ENCODE measurements around the gene GRIA3. TPM values are rescaled to one million over a fixed set of nuclear protein-coding genes. Genes with fewer than 3 reads are reported as not detected.
"Not testable (repeated sequence)": the region's sequence is repeated elsewhere in the genome, so short reads cannot be mapped to it uniquely, and the experiment has no call there.

The GRIA3 gene
- total and polyA plus RNA-seq, 4 experiments from 2014 or later: not detected

GRCh38 chrX:123432361-123433150 lies 248.5 kb downstream of the GRIA3 start:
- ChIA-PET CTCF (ENCODE audit: partially characterized antibody) (no interaction called here), POLR2A (ENCODE audit: partially characterized antibody) (no interaction called here)
- H3K27me3 ChIP-seq (ENCODE audit: insufficient read depth, low read length): no peaks in the 10 kb centered on the region
- no peak overlapping the region for H3K27ac ChIP-seq (ENCODE audit: low read depth, low read length)
- no peaks in the 10 kb centered on the region for H3K36me3 ChIP-seq (ENCODE audit: insufficient read depth, low read length)
- peaks cover 0 to 1% of the 10 kb centered on the region in 2 donors for H3K27me3 Mint-ChIP-seq
- H3K4me3 Mint-ChIP-seq: no peak overlapping the region
- no peaks in the 10 kb centered on the region for H3K36me3 Mint-ChIP-seq
- DNase-seq: no peak
- H3K27ac Mint-ChIP-seq: no peak overlapping the region
- H3K9me3 ChIP-seq (ENCODE audit: control insufficient read depth in 1 of 2, low read length in 2 of 2): no peaks in the 10 kb centered on the region
- no peaks in the 10 kb centered on the region for H3K4me1 Mint-ChIP-seq
- intact Hi-C loops (cut with micrococcal nuclease): no loop called here
- no peaks in the 10 kb centered on the region for H3K9me3 Mint-ChIP-seq
- no peak overlapping the region for H3K4me3 ChIP-seq (ENCODE audit: low read length in 2 of 2)
- no peaks in the 10 kb centered on the region for H3K4me1 ChIP-seq (ENCODE audit: insufficient read depth, low read length)

- Histone ChIP-seq H3K4me1 (ENCODE audit: insufficient read depth, low read length) (no peaks in the 10 kb centered on the region), H3K4me3 (ENCODE audit: low read length in 2 of 2) (no peak overlapping the region), H3K27me3 (ENCODE audit: insufficient read depth, low read length) (no peaks in the 10 kb centered on the region), H3K36me3 (ENCODE audit: insufficient read depth, low read length) (no peaks in the 10 kb centered on the region), H3K9me3 (ENCODE audit: control insufficient read depth in 1 of 2, low read length in 2 of 2) (no peaks in the 10 kb centered on the region), H3K27ac (ENCODE audit: low read depth, low read length) (no peak overlapping the region)
- ChIA-PET POLR2A (ENCODE audit: partially characterized antibody) (no interaction called here), CTCF (ENCODE audit: partially characterized antibody) (no interaction called here)
- intact Hi-C loops (cut with micrococcal nuclease): no loop called here
- H3K27me3 Mint-ChIP-seq: no peaks in the 10 kb centered on the region
- no peaks in the 10 kb centered on the region for H3K4me1 Mint-ChIP-seq
- peaks cover 0 to 5% (median 0%) of the 10 kb centered on the region in 8 donors for H3K9me3 Mint-ChIP-seq
- no peaks in the 10 kb centered on the region for H3K36me3 Mint-ChIP-seq
- DNase-seq: no peak
- no peak overlapping the region for H3K4me3 Mint-ChIP-seq
- H3K27ac Mint-ChIP-seq: no peak overlapping the region
Observed at GRCh38 chrX:123436512-123437136, 252.5 kb downstream of the GRIA3 start.

GRCh38 chrX:123439926-123440325 lies 255.8 kb downstream of the GRIA3 start:
- H3K27me3 Mint-ChIP-seq; H3K4me3 ChIP-seq (ENCODE audit: low read length in 2 of 2); DNase-seq; H3K27ac Mint-ChIP-seq; POLR2A ChIA-PET (ENCODE audit: partially characterized antibody); H3K27ac ChIP-seq (ENCODE audit: low read depth, low read length); H3K36me3 ChIP-seq (ENCODE audit: insufficient read depth, low read length); H3K4me3 Mint-ChIP-seq; H3K4me1 ChIP-seq (ENCODE audit: insufficient read depth, low read length); H3K9me3 ChIP-seq (ENCODE audit: control insufficient read depth in 1 of 2, low read length in 2 of 2); H3K4me1 Mint-ChIP-seq; CTCF ChIA-PET (ENCODE audit: partially characterized antibody); H3K27me3 ChIP-seq (ENCODE audit: insufficient read depth, low read length); intact Hi-C loops (cut with micrococcal nuclease); H3K36me3 Mint-ChIP-seq; H3K9me3 Mint-ChIP-seq: not testable (repeated sequence)

GRCh38 chrX:123442764-123443163 lies 258.7 kb downstream of the GRIA3 start:
- no peaks in the 10 kb centered on the region for H3K9me3 ChIP-seq (ENCODE audit: control insufficient read depth in 1 of 2, low read length in 2 of 2)
- POLR2A ChIA-PET (ENCODE audit: partially characterized antibody): no interaction called here
- H3K36me3 Mint-ChIP-seq: no peaks in the 10 kb centered on the region
- no peak overlapping the region for H3K4me3 Mint-ChIP-seq
- no peaks in the 10 kb centered on the region for H3K27me3 Mint-ChIP-seq
- DNase-seq: no peak
- intact Hi-C loops (cut with micrococcal nuclease): no loop called here
- no peaks in the 10 kb centered on the region for H3K27me3 ChIP-seq (ENCODE audit: insufficient read depth, low read length)
- no peak overlapping the region for H3K27ac Mint-ChIP-seq
- H3K4me1 ChIP-seq (ENCODE audit: insufficient read depth, low read length): no peaks in the 10 kb centered on the region
- H3K36me3 ChIP-seq (ENCODE audit: insufficient read depth, low read length): no peaks in the 10 kb centered on the region
- H3K9me3 Mint-ChIP-seq: peaks cover 0 to 5% (median 0%) of the 10 kb centered on the region in 8 donors
- CTCF ChIA-PET (ENCODE audit: partially characterized antibody): no interaction called here
- no peaks in the 10 kb centered on the region for H3K4me1 Mint-ChIP-seq
- H3K27ac ChIP-seq (ENCODE audit: low read depth, low read length): no peak overlapping the region
- no peak overlapping the region for H3K4me3 ChIP-seq (ENCODE audit: low read length in 2 of 2)

- H3K4me3 ChIP-seq (ENCODE audit: low read length in 2 of 2): no peak overlapping the region
- H3K9me3 ChIP-seq (ENCODE audit: control insufficient read depth in 1 of 2, low read length in 2 of 2): no peaks in the 10 kb centered on the region
- no peaks in the 10 kb centered on the region for H3K9me3 Mint-ChIP-seq
- H3K27ac Mint-ChIP-seq: no peak overlapping the region
- no peaks in the 10 kb centered on the region for H3K36me3 Mint-ChIP-seq
- intact Hi-C loops (cut with micrococcal nuclease): no loop called here
- no peaks in the 10 kb centered on the region for H3K27me3 ChIP-seq (ENCODE audit: insufficient read depth, low read length)
- H3K4me1 Mint-ChIP-seq: peaks cover 0 to 1% (median 0%) of the 10 kb centered on the region in 4 donors
- ChIA-PET CTCF (ENCODE audit: partially characterized antibody) (no interaction called here), POLR2A (ENCODE audit: partially characterized antibody) (no interaction called here)
- no peaks in the 10 kb centered on the region for H3K27me3 Mint-ChIP-seq
- DNase-seq: no peak
- H3K27ac ChIP-seq (ENCODE audit: low read depth, low read length): no peak overlapping the region
- no peaks in the 10 kb centered on the region for H3K36me3 ChIP-seq (ENCODE audit: insufficient read depth, low read length)
- no peaks in the 10 kb centered on the region for H3K4me1 ChIP-seq (ENCODE audit: insufficient read depth, low read length)
- no peak overlapping the region for H3K4me3 Mint-ChIP-seq
Observed at GRCh38 chrX:123447506-123447905, 263.4 kb downstream of the GRIA3 start.

GRCh38 chrX:123449335-123449734 lies 265.3 kb downstream of the GRIA3 start:
- Mint-ChIP-seq H3K27ac (no peak overlapping the region), H3K4me1 (peaks cover 0 to 1% (median 0%) of the 10 kb centered on the region in 4 donors), H3K9me3 (peaks cover 0 to 2% (median 0%) of the 10 kb centered on the region in 8 donors), H3K36me3 (no peaks in the 10 kb centered on the region), H3K27me3 (no peaks in the 10 kb centered on the region), H3K4me3 (no peak overlapping the region)
- no peaks in the 10 kb centered on the region for H3K36me3 ChIP-seq (ENCODE audit: insufficient read depth, low read length)
- no peak for DNase-seq
- POLR2A ChIA-PET (ENCODE audit: partially characterized antibody): no interaction called here
- no peak overlapping the region for H3K27ac ChIP-seq (ENCODE audit: low read depth, low read length)
- no peak overlapping the region for H3K4me3 ChIP-seq (ENCODE audit: low read length in 2 of 2)
- CTCF ChIA-PET (ENCODE audit: partially characterized antibody): no interaction called here
- H3K27me3 ChIP-seq (ENCODE audit: insufficient read depth, low read length): no peaks in the 10 kb centered on the region
- intact Hi-C loops (cut with micrococcal nuclease): no loop called here
- no peaks in the 10 kb centered on the region for H3K4me1 ChIP-seq (ENCODE audit: insufficient read depth, low read length)
- no peaks in the 10 kb centered on the region for H3K9me3 ChIP-seq (ENCODE audit: control insufficient read depth in 1 of 2, low read length in 2 of 2)

- intact Hi-C loops (cut with micrococcal nuclease): no loop called here
- Mint-ChIP-seq H3K36me3 (no peaks in the 10 kb centered on the region), H3K4me3 (no peak overlapping the region), H3K27me3 (no peaks in the 10 kb centered on the region), H3K9me3 (peaks cover 0 to 2% (median 0%) of the 10 kb centered on the region in 8 donors), H3K4me1 (peaks cover 0 to 1% (median 0%) of the 10 kb centered on the region in 4 donors), H3K27ac (no peak overlapping the region)
- Histone ChIP-seq H3K36me3 (ENCODE audit: insufficient read depth, low read length) (no peaks in the 10 kb centered on the region), H3K4me1 (ENCODE audit: insufficient read depth, low read length) (no peaks in the 10 kb centered on the region), H3K4me3 (ENCODE audit: low read length in 2 of 2) (no peak overlapping the region), H3K9me3 (ENCODE audit: control insufficient read depth in 1 of 2, low read length in 2 of 2) (no peaks in the 10 kb centered on the region), H3K27ac (ENCODE audit: low read depth, low read length) (no peak overlapping the region), H3K27me3 (ENCODE audit: insufficient read depth, low read length) (no peaks in the 10 kb centered on the region)
- CTCF ChIA-PET (ENCODE audit: partially characterized antibody): no interaction called here
- POLR2A ChIA-PET (ENCODE audit: partially characterized antibody): no interaction called here
- no peak for DNase-seq
Observed at GRCh38 chrX:123450222-123450621, 266.1 kb downstream of the GRIA3 start.
